Ovary (tissue), 9 donors: Measurements from ENCODE around the gene ZC3HAV1. TPM values are rescaled to one million over a fixed set of nuclear protein-coding genes. Genes with fewer than 3 reads are reported as not detected.
A peak's percentile ranks its signal among the peaks of the same experiment; 100 is the strongest.
"Not testable (repeated sequence)": the region's sequence is repeated elsewhere in the genome, so short reads cannot be mapped to it uniquely, and the experiment has no call there.

Experiments used
- DNase-seq, 5 donors: peaks; one replicate each; pipeline ENCODE4 v3.0.0-alpha.2; 2019 to 2020
- H3K27ac ChIP-seq, 2 donors: fragments of 200-600 bp; one replicate each; pipeline versions ENCODE4 v1.5.1 to v1.8.0; 2019 to 2022
- H3K27me3 ChIP-seq: fragments of 200-600 bp; one replicate; pipeline ENCODE4 v1.8.0; 2022
- H3K36me3 ChIP-seq: fragments of 200-600 bp; sonication (generic); one replicate; pipeline ENCODE4 v1.5.1; 2019
- H3K4me1 ChIP-seq: one replicate; pipeline ENCODE4 v1.8.1; 2013; ENCODE audit warnings: mild to moderate bottlenecking, moderate library complexity; ENCODE audit not compliant: insufficient read depth
- H3K4me3 ChIP-seq: fragments of 200-600 bp; sonication (generic); one replicate; pipeline ENCODE4 v1.5.1; 2017
- H3K9me3 ChIP-seq, 2 donors: fragments of 200-600 bp in 1 of 2; sonication (generic) in 1 of 2; one replicate each; pipeline versions ENCODE4 v1.5.1 to v1.8.1; 2013 to 2019; ENCODE audit warnings: mild to moderate bottlenecking in 1 of 2, moderate library complexity in 1 of 2
- CTCF ChIP-seq, 3 donors: fragments of 450-650 bp in 2 of 3; fragments of 200-600 bp in 1 of 3; IDR thresholded peaks; one replicate each; pipeline versions ENCODE4 v1.5.1 to v1.8.0; 2016 to 2022; ENCODE audit warnings: antibody characterized with exemption in 3 of 3, mild to moderate bottlenecking in 1 of 3
- EP300 ChIP-seq: sonication (generic); formaldehyde crosslinking; IDR thresholded peaks from one replicate; pipeline ENCODE4 v1.6.1; 2017; ENCODE audit warnings: antibody characterized with exemption
- POLR2A ChIP-seq: fragments of 450-650 bp; IDR thresholded peaks from one replicate; pipeline ENCODE4 v1.6.1; 2017; ENCODE audit warnings: antibody characterized with exemption, mild to moderate bottlenecking, moderate library complexity
- WGBS, 3 donors: extraction: QIAGEN DNeasy Blood & Tissue Kit in 1 of 3; methylation state at CpG; one replicate each; pipeline versions ENCODE4 v1.1.5 to v1.1.7; 2013 to 2017; 5-methylcytosine and 5-hydroxymethylcytosine counted together
- intact Hi-C, 4 donors: fragments of 100-400 bp; cut with DNase I; formaldehyde crosslinking; loops; one replicate each; pipeline versions ENCODE4 v1.11.0 to v1.15.1; 2022 to 2023
- polyA plus RNA-seq, 2 donors: library from polyadenylated mRNA; stranded (reverse); fragments of 200-250 nt in 1 of 2; fragments of 350-450 nt in 1 of 2; fragmentation: Illumina TruSeq in 1 of 2; extraction: RNeasy Lipid Tissue Mini Kit (QIAGEN cat#74804) in 1 of 2; gene quantifications; one replicate each; pipeline ENCODE4 v1.2.3, GENCODE V29; 2013 to 2014
- total RNA-seq, 7 donors: library from RNA; depleted of rRNA in 2 of 7; stranded (reverse); fragments of >200 nt in 2 of 7; fragmentation: NEBNext Ultra II Directional in 3 of 7; extraction: Animal tissue kit (Norgen Biotek cat#: 25700) in 3 of 7; gene quantifications; one replicate each; pipeline versions ENCODE4 v1.1.0 to v1.2.4, GENCODE V29; 2016 to 2023
- donor health status: DM: no; HTN: no; CAD: no; lungs with moderate emphysema.
- donor health status: DM: no; HTN: no; CAD: no.
- donor health status: Bipolar disorder and iron deficiency.
- donor health status: DM: yes; HTN: yes; CAD: no.
- donor health status: DM: no; HTN: no; CAD: no.
- donor health status: DM: yes; HTN: yes; CAD: no.

The ZC3HAV1 gene
- total and polyA plus RNA-seq, 9 donors, result 8.5 to 47.6 (median 25.0) TPM

- no peak overlapping the region for H3K27ac ChIP-seq
These were observed 2.3 kb upstream of the ZC3HAV1 start for GRCh38 chr7:139111811-139112301.

GRCh38 chr7:139111147-139111546 lies 1.6 kb upstream of the ZC3HAV1 start:
- no peaks in the 10 kb centered on the region for H3K36me3 ChIP-seq
- no peaks in the 10 kb centered on the region for H3K9me3 ChIP-seq
- DNase-seq, result no peak
- no peak overlapping the region for H3K4me3 ChIP-seq
- intact Hi-C loops, result no loop called here
- H3K27me3 ChIP-seq, result no peaks in the 10 kb centered on the region
- peaks cover 6% of the 10 kb centered on the region for H3K4me1 ChIP-seq
- no peak for TF ChIP-seq EP300
- TF ChIP-seq POLR2A, result no peak
- no peak for TF ChIP-seq CTCF (IDR thresholded peaks at IDR 0.05)
- WGBS, 3 donors, result 96 to 100% (median 98%) methylated on average over 1 of the region's 1 CpG
- no peak overlapping the region for H3K27ac ChIP-seq

More at GRCh38 chr7:139111811-139112301, 2.3 kb upstream of the ZC3HAV1 start:
- Histone ChIP-seq H3K36me3 (no peaks in the 10 kb centered on the region), H3K27me3 (no peaks in the 10 kb centered on the region), H3K4me1 (peaks cover 3% of the 10 kb centered on the region), H3K4me3 (no peak overlapping the region), H3K9me3 (no peaks in the 10 kb centered on the region)
- TF ChIP-seq POLR2A, result no peak
- no peak for TF ChIP-seq EP300
- no peak for TF ChIP-seq CTCF (IDR thresholded peaks at IDR 0.05)
- WGBS, 3 donors, result 87 to 94% (median 89%) methylated on average over 4 of the region's 4 CpGs
- DNase-seq, result no peak
- intact Hi-C loops, result no loop called here

GRCh38 chr7:139109983-139110411 lies 477 bp upstream of the ZC3HAV1 start:
- H3K36me3 ChIP-seq, result no peaks in the 10 kb centered on the region
- intact Hi-C loops, result no loop called here
- H3K27me3 ChIP-seq, result no peaks in the 10 kb centered on the region
- H3K27ac ChIP-seq, result peak overlapping the region; percentile 93 to 99
- peak overlapping the region; percentile 67 for H3K4me3 ChIP-seq
- WGBS, 3 donors, result 15 to 24% (median 23%) methylated on average over 16 of the region's 16 CpGs
- H3K9me3 ChIP-seq, result no peaks in the 10 kb centered on the region
- no peak for DNase-seq
- peaks cover 6% of the 10 kb centered on the region for H3K4me1 ChIP-seq
- TF ChIP-seq EP300, result no peak
- TF ChIP-seq CTCF (IDR thresholded peaks at IDR 0.05), result no peak
- TF ChIP-seq POLR2A, result no peak

- Histone ChIP-seq H3K4me1 (peaks cover 6% of the 10 kb centered on the region), H3K27ac (peak overlapping the region; percentile 93 to 99), H3K36me3 (no peaks in the 10 kb centered on the region), H3K27me3 (no peaks in the 10 kb centered on the region), H3K4me3 (peak overlapping the region; percentile 67), H3K9me3 (no peaks in the 10 kb centered on the region)
- peak; percentile 22 to 58 (median 44) for DNase-seq
- intact Hi-C loops, result no loop called here
- WGBS, 3 donors, result 1% methylated on average over 54 to 61 of the region's 61 CpGs
- TF ChIP-seq EP300, result no peak
- TF ChIP-seq POLR2A, result no peak
These were observed 993 bp downstream of the ZC3HAV1 start for GRCh38 chr7:139108266-139109187.

GRCh38 chr7:139106959-139107358 lies 2.6 kb downstream of the ZC3HAV1 start:
- no peak overlapping the region for H3K4me3 ChIP-seq
- peak overlapping the region in 1 of 2 donors; percentile 58 for H3K27ac ChIP-seq
- no peaks in the 10 kb centered on the region for H3K9me3 ChIP-seq
- TF ChIP-seq CTCF (IDR thresholded peaks at IDR 0.05), result no peak
- TF ChIP-seq EP300, result no peak
- TF ChIP-seq POLR2A, result no peak
- no peak for DNase-seq
- intact Hi-C loops, result no loop called here
- H3K4me1 ChIP-seq, result peaks cover 6% of the 10 kb centered on the region
- 44 to 52% (median 51%) methylated on average over 2 of the region's 2 CpGs for WGBS, 3 donors
- H3K36me3 ChIP-seq, result no peaks in the 10 kb centered on the region
- no peaks in the 10 kb centered on the region for H3K27me3 ChIP-seq

GRCh38 chr7:139106227-139106626 lies 3.3 kb downstream of the ZC3HAV1 start:
- peak overlapping the region in 1 of 2 donors; percentile 2 for H3K27ac ChIP-seq
- H3K4me3 ChIP-seq, intact Hi-C loops, H3K9me3 ChIP-seq, DNase-seq, H3K36me3 ChIP-seq, H3K4me1 ChIP-seq, H3K27me3 ChIP-seq: not testable (repeated sequence)
- 88 to 95% (median 91%) methylated on average over 7 of the region's 7 CpGs for WGBS, 3 donors
